ENCODE measurements around the gene TBX5.

TBX5 gene

DNA sequence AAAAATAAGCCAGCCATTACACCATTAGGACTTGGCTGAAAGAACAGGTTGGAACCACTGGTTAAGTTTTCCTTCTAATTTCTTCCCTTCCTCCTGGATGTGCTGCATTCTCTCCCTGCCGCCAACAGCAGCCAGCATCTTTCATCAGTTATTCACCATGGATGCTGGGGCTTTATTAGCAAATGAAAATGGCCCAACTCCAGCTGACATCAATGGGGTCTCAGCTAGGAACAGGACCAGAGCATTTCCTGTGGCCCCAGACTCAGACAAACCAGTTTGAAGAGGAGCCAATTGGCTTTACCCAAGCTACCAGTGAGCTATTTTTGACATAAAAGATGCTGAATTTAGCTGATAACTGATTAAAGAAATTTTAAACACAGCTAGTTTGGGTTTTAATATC, 26.0 kb upstream of the TBX5 start:
- no peak for DNase-seq (ENCODE audit: low read depth in 1 of 2, low spot score in 1 of 2)

DNA sequence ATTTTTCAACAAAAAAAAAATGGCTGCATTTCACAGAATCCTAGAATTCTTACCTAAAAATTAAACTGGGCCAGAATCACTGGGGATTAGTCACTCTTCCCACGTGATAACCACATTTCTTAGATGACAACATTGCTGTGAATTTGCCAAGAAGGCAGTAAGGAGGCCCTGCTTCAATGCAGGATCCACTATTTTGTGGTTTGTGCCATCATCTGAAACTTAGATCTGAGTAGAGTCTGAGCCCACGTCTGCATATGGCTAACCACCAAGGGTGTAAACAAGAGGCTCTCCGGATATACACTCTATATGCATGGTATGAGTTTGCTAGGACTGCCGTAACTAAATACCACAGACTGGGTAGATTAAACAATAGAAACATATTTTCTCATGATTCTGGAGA, 24.4 kb upstream of the TBX5 start:
- DNase-seq (ENCODE audit: low read depth in 1 of 2, low spot score in 1 of 2), result no peak

DNA sequence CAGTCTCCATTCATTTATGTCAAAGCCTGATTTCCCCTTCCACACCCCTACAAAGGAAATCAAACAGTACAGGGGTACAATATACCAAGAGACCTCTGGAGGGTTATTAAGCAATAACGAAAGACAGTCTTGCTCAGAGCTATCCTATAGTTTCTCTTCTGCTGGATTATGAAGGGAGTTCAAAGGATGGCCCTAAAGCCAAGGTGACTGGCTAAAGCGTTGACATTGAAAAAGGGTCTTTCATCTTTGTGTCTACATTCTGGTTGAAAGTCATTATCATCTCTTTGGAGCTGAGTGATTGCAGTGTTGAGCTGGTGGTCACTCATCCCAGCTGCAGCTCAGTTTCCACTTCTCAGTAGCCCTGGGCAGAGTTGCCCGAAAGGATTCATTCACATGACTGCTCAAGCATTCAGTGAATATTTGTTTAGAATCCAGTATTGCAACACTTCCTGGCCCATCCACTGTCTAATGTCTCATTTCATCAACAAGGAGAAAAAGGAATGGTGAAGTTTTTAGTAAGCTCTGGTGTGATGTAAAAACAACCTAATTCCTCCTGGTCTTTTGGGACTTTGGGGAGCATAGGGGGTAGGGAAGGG, 19.2 kb upstream of the TBX5 start:
- no peak for DNase-seq (ENCODE audit: low read depth in 1 of 2, low spot score in 1 of 2)

DNA sequence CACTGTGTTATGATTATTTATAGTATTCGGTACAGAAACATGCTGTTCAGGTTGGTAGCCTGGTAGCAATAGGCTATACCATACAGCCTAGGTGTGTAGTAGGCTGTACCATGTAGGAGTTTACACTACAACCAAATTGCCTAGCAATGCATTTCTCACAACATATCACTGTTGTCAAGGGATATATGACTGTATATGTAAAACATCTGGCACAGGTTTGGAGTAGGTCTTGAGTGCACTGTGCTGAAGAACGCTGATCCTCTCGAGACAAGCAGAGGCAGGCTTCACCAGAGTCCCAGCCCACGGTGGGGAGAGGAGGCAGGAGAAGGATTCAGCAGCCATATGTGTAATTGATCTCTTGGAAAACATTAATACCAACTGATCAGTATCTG, 15.0 kb upstream of the TBX5 start:
- no peak for DNase-seq (ENCODE audit: low read depth in 1 of 2, low spot score in 1 of 2)

DNA sequence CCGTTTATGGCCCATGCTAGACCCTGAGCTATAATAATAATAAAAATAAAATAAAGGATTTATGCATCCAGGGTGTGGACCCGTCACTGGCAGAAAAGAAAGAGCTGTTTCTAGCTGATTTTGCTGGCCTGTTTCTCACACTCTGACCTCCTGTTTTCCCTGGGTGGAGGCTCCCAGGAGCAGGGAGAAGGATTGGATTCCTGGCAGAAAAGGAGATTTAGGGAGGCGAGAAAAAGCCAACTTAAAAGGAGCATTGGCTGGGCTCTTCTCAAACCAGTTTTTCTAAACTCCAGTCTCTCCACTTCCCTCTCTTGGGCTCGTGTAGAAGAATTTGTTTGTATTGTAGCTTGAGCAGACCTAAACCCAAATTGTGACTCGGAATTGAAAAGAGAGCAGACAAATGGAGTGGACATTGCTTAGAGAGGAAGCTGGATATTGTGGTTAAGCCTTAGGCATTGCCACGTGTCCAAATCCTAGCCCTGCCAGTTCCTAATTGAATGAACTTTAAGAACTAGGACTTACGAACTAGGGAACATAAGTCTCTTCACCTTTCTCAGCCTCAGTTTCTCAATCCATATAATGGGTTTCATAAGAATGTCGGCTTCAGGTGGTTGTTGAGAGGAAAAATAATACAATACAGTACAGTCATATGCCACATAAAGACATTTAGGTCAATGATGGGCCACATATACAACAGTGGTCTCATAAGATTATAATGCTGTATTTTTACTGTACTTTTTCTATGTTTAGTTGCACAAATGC, 14.4 kb upstream of the TBX5 start:
- DNase-seq (ENCODE audit: low read depth in 1 of 2, low spot score in 1 of 2), result no peak

DNA sequence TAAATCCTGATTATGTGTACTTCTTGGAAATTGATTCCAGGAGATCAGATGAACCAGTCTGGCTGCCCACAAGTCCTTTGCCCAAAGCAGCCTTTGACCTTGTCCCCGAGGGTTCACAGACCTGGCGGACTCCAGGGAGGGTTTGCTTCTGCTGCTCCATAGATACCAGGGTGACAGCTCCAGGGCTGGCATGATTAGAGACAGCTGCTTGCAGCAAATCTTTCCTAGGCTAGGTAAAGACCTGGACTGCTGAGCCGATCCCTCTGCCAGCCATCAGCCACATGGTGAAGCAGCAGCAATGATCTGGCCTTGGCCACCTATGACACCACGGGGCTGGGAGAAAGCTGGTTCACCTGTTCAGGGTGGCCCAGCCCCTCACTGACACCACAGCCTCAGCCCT, 10.1 kb upstream of the TBX5 start:
- no peak for DNase-seq (ENCODE audit: low read depth in 1 of 2, low spot score in 1 of 2)

DNA sequence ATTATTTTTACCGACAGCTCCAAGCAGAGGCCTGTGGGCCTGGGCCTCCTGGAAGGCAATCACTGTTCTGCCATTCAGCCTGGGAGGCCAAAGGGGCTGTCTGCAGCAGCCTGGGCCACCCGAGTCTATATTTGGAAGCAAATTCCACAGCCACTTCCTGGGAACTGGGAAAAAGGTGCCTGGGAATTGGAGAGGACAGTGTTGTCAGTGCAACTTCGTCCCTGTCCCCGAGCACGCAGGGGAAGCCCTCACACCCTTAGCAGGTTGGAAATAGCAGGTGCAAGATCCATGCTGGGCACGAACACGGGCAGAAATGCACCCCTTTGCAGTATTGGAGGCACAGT, 9.6 kb upstream of the TBX5 start:
- no peak for DNase-seq (ENCODE audit: low read depth in 1 of 2, low spot score in 1 of 2)

DNA sequence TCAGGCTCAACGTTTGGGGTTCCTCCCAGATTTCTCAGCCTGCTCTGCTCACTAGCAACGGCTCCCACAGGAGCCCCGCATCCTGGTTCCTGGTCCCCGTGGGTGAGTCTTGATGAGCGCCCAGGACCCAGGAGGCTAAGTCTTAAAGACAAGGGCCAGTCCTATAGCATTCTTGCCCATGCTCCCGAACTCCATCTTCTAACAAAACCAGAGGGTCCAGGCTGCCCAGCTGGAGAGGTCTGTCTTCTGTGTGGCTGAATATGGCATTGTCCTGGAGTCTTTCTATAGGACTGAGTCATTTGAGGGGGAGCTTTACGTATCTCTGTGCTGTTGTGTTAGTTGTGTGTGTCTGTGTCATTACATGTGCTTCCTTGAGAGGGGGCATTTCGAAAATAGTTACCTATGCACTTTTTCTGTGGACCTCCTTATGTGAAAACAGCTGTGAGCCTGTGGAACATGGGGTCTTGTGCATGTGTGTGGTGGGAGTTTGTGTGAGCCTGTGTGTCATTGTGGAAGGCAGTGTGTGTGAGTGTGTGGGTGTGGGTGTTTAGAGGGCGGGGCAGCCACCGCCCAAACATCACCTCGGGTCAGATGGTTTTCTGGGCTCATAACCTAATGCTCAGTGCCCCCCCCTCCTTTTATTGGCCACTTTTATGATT, 9.1 kb upstream of the TBX5 start:
- no peak for DNase-seq (ENCODE audit: low read depth in 1 of 2, low spot score in 1 of 2)

DNA sequence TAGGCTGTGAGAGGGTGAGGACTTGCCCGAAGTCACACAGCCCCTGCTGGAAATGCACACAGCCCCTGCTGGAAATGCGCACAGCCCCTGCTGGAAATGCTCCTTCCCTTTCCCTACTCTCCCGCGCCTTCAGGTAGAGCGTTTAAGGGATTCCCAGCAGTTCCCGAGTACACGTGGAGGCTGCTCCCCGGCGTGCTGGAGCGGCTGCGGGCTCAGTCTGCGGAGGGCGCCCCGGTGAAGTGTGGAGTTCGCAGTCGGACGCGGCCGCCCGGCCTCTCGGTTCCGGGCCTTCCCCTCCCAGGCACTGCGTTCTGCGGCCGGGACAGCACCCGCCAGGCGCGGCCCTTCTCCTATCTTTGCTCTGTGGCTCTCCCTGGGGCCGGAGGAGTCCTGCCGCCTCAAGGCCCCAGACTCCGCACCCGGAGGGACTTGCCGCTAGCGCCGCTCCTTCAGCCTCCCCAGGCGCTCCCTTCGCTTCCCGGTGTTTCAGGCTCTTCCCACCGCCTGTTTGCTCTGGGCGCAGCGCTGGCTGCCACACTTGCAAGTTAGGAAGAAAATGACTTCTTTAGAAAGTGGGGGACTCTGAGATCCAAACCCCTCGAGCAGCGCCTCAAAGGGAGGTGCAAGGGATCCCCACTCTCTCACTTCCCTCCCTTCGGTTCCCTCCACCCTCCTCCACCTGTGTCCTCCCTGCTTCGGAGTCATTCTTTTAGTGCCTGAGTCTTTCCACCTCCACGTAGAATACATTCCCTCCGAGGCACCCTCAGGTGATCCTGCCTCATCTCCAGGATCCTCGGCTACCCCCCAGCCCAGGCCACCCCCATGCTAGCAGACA, 8.3 kb upstream of the TBX5 start:
- no peak for DNase-seq (ENCODE audit: low read depth in 1 of 2, low spot score in 1 of 2)

DNA sequence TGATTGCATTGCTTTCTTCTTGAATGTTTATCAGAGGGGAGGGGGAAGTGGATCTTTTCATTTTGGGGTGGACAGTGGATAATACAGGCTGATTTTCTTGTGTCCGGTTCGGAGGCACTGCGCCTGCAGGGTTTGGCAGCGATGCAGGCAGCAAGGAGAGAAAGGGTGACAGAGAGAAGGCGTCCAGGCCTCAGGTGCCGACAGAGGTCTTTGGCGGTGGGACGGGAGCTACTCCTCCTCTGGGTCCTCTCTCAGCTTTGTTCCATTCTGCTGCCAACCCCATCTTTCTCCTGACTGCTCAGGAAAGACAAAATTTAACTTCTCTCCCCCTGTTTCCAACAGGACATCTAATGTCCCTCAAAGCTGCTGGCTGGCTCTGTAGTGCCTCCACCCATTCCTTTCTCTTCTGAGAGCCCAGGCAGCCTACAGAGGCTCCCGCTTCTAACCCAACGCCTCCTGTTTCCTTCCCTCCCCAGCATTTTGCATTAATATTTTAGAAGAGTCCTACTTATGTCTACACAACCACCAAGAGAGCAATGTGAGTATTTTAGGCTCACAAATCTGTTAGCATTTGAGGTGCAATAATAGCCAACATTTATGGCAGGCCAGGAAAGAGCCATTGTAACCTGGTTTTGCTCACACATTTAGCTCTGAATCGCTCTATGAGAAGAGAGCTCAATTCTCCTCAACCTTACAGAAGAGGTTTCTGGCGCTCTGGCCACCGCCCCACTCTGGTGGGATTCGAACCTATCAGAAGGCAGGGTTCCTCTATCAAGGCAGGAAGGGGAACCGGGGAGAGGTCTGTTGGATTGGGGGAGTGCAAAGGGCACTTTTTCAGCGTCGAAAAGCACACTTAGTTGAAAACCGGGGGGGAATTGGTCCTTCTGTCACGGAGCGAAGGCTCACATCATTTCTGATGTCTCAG, 7.1 kb upstream of the TBX5 start:
- DNase-seq (ENCODE audit: low read depth in 1 of 2, low spot score in 1 of 2), result no peak

DNA sequence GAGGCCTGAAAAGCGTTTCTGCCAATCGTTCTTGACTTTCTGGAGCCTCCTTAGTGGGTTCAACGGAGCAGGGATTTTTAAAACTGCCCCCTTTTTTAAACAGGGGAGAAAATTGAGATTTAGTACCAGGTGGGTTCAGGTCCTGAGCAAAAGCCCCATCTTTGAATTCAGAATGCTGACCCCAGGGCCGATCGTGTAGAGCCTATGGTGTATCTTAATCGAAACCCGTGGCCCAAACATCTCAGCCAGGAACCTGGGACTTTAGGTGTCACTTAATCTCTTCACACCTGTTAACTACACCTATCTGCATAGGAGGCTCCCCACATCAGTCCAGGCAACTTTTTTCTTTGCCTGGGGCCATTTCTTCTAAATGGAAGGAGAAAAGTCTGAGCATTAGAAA, 6.4 kb upstream of the TBX5 start:
- DNase-seq (ENCODE audit: low read depth in 1 of 2, low spot score in 1 of 2), result no peak

DNA sequence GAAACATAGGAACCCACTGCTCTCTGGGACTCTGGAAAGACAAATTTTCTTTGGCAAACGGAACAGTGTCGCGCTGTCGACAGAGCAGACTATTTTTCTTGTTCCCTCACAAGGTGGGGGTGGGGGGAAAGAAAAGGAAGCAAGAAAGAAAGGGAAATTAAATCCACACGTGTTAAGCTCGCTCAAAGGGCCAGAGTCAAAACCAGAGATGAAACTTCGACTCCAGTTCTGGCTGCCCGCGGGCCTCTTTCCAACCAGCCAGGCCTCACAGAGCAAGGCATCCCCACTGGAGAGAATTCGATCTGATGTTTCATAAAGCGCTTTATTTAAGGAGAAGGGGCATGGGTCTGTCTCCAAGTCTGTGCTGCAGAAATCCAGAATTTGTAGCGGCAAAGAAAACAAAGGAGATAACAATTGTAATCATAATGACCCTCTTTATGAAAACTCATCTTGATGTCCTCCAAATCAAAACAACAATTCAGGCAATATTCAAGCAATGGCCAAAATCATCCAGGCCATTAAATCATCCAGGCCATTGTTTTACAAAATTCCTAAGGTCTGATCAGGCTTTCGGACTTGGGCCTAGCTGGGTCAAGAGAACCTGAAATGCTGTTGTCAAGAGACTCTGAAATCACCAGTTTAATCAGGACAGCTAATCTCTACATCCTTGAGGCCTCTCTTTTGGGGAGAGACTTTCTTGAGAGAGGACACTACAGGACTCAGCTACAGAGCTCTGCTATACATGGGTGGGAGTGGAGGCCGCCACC, 5.3 kb upstream of the TBX5 start:
- no peak for DNase-seq (ENCODE audit: low read depth in 1 of 2, low spot score in 1 of 2)

DNA sequence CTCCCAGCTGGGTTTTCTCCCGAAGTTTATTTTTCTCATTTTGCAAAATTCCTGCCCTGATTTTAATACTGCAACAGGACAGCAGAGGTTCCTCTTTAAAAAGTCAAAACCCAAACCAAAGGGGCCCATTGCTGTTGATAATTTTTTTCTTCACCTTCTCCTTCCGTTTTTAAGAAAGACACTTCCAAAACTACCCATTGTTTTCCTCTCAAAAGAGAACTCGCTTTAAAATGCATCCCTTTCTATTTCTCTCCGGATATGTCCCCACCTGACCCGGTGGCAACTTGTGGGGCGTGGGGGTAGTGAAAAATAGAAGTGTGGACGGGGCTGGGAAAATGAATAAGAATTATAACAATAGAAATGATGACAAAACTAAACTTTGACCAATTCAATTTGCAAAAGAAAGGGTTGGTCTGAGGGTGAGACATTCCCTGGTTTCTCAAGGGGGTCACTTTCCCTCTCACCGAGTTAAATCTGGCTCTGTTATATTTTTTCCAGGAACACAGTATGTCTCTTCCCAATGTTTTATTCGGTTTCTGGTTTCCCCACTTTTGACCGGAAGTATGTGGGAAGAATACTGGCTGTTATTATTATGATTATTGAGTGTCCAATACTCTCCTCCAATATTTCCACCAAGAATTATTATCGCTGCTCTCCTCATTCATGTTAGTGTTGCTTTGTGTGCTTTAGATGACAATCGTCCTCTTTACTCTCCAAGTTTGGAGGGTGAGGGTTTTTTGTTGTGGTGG, 4.1 kb upstream of the TBX5 start:
- DNase-seq (ENCODE audit: low read depth in 1 of 2, low spot score in 1 of 2), result no peak

DNA sequence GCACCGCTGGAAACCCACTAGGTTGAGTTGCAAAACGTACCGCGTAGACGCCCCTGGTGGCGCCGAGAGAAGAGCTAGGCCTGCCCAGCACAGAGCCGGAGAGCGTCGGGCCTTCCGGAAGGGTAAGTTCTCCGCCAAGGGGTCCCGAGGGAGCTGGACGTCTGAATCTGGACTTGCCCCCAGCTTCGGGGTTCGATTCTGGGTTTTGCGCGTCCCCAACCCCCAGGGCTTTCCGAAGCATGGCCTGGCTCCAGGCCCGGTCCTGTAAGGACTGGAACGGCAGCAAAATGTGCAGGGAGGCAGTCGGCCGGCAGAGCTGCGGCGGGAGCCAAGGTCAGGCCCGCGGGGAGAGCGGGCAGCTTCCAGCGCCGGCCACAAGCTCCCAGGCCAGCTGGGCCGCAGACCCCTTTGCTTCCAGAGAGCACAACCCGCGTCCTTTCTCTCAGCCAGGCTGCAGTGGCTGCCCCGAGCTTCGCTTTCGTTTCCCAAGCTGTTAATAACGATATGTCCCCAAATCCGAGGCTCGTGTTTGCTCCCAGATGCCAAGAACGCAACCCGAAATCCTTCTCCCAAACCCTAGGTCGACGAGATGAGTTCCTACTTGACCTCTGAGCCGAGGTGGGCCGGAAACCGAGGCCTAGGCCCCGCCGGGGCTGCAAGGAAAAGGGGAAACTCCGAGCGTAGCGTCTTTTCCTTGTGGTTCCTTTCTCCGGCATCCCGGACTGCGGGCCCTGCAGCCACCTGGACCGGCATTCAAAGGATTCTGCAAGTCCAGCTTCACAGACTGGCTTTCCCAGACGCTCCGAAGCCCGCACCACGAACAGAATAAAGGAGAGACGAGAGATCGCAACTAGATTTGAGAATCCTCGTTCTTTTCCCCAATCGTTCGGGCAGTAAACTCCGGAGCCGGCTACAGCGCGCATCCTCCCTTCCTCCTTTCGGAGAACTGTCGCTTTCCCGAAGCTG, 3.2 kb upstream of the TBX5 start:
- no peak for DNase-seq (ENCODE audit: low read depth in 1 of 2, low spot score in 1 of 2)

DNA sequence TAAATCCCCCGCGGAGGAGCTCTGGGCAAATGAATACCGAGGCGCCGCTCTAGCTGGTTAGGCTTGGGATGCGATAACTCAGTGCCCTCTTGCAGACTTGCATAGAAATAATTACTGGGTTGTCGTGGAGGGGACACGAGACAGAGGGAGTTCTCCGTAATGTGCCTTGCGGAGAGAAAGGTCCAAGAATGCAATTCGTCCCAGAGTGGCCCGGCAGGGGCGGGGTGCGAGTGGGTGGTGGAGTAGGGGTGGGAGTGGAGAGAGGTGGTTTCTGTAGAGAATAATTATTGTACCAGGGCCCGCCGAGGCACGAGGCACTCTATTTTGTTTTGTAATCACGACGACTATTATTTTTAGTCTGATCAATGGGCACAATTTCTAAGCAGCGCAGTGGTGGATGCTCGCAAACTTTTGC, 2.5 kb upstream of the TBX5 start:
- no peak for DNase-seq (ENCODE audit: low read depth in 1 of 2, low spot score in 1 of 2)

DNA sequence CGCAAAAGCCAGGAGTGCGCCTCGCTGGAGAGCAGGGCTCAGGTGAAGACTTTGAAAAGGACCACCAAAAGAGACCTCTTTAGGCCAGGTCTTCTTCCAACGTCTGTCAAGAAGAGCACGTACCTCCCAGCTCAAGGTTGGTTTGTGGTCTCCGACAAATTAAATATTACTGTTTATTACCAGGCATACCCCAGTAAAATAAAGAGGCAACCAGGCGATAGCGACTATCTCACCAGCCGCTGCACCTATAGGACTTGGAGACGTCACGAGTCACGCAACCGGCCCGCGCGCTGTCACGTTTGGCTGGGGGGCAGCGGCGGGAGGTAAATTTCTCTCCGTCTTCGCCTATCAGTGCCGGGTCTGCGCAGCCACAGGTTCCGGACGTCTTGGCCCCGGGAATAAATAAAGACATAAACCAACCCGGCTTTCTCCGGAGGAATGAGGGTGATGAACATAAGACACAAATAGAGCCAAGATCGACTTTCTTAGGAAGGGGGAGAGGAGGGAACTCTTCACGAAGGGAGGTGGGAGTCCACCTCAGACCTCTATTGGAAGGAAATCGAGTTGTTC, 2.0 kb upstream of the TBX5 start:
- no peak for DNase-seq (ENCODE audit: low read depth in 1 of 2, low spot score in 1 of 2)

DNA sequence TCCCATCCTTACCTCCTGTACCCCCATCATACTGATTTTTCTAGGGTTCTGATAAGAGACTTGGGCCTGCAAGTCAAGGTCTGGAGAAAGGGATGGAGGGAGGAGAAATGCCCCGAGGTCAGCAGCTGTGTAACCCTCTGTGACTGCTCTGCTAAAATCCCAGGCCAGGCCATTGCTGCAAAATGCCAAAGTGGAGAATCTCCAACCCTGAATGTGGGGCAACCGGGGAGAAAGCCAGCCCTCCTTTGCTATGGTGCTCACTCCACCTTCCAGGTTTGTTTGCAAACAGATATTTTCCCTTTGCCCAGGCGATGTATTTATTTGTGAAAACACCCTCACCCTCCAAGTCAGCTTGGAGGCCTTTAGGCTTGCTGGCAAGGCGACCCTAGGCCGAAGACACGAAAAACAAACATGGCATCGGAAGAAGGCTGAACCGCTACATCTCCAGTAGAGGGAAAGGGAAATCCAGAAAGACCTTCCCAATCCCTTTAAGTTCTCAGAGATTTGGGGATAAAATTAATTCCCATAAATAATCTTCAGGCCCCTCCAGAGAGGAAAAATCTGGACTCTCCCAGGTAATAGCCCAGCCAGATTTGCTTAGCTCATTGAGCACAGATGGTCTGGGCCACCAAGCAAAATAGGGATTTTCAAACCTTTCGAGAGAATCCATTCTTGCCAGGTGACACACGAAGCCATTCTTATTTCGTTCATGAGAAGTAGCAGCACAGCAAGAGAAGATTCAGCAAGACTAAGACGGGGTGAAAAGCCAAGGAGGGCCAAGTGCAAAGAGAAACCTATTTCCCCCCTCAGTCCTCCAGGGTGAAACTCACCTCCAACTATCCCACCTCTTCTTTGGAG, 1.3 kb upstream of the TBX5 start:
- no peak for DNase-seq (ENCODE audit: low read depth in 1 of 2, low spot score in 1 of 2)

Measured in activated CD4-positive, alpha-beta T cell treated with anti-CD3 and anti-CD28 coated beads, Interleukin-2, amount 50 U/mL, for 24 hours (primary cell).